Measurements from ENCODE around the gene AIFM3. TPM values are rescaled to one million over a fixed set of nuclear protein-coding genes. Genes with fewer than 3 reads are reported as not detected.

Gene AIFM3
- total and polyA plus RNA-seq, 2 of the 13 experiments (the other 11 are each of a cell fraction or from before 2014, with no cell fraction given): 9.0 to 15.3 TPM

DNA sequence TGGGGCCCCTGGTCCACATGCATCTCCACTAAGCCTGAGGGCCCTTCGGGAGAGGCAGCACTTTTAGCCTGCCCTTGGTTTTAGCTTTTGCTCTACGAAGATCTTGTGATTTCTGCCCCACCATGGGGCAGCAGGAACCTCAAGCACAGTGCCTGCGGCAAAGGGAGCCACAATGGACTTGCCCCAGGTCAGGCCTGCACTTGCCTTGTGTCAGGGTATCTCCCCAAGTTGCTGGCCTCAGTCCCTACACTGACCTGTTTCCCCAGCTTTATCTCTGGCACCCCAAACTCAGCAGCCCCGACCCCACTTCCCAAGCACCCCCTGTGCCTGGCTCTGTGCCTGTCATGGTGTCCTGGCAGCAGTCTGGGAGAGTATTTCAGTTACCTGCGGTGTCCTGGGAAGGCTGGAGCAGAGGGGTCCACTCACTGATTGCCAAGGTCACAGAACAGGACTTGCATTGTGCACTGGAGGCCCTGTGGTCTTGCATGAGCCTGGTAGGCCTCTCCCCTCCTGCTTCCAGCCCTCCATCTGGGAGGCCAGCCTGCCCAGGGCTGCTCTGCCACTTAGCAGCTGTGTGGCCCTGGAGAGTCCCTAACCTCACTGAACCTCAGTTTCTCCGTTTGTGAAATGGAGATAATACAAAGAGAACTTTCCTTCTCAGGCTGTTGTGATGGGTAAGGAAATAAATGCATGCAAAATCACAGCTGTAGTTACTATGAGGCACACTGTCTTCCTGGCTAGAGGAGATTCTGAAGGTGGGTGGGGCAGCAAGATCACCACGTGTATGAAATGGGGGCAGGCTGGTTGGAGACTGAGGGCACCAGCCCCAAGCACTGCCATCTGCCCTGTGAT lies 3.6 kb upstream of the AIFM3 start (continued):
- TF ChIP-seq ZNF569 (CRISPR knock-in tag; IDR thresholded peaks at IDR 0.05; ENCODE audit: borderline replicate concordance) (no peak), KLF12 (CRISPR knock-in tag; IDR thresholded peaks at IDR 0.05; ENCODE audit: borderline replicate concordance) (no peak), DPF2 (CRISPR knock-in tag; IDR thresholded peaks at IDR 0.05; ENCODE audit: borderline replicate concordance, low read depth) (peak; percentile 58; the same call in 1 of the 2 replicates), ZNF780A (CRISPR knock-in tag; IDR thresholded peaks at IDR 0.05) (no peak), JUNB (CRISPR knock-in tag; IDR thresholded peaks at IDR 0.05; ENCODE audit: borderline replicate concordance) (no peak), SNAI1 (CRISPR knock-in tag; IDR thresholded peaks at IDR 0.05; ENCODE audit: borderline replicate concordance) (no peak), ZNF572 (CRISPR knock-in tag; IDR thresholded peaks at IDR 0.05) (no peak), ZBTB26 (CRISPR knock-in tag; IDR thresholded peaks at IDR 0.05; ENCODE audit: borderline replicate concordance) (no peak), FOXK2 (IDR thresholded peaks at IDR 0.05) (no peak), ADNP (CRISPR knock-in tag; IDR thresholded peaks at IDR 0.05) (no peak), SOX13 (IDR thresholded peaks at IDR 0.05) (no peak), SOX13 (CRISPR knock-in tag; conservative IDR thresholded peaks at IDR 0.05 in 1 of 2, IDR thresholded peaks at IDR 0.05 in 1 of 2) (peak in 1 of 2 experiments; percentile 70; a peak in 2 of 4 replicates), BORCS8-MEF2B (CRISPR knock-in tag; IDR thresholded peaks at IDR 0.05) (peak; percentile 75; the same call in 1 of the 2 replicates), ZNF768 (CRISPR knock-in tag; IDR thresholded peaks at IDR 0.05) (peak; percentile 81; the same call in 1 of the 2 replicates), ZNF431 (CRISPR knock-in tag; IDR thresholded peaks at IDR 0.05; ENCODE audit: borderline replicate concordance, low read depth) (no peak), CHCHD3 (CRISPR knock-in tag; IDR thresholded peaks at IDR 0.05) (no peak)
- TF ChIP-seq, protein P1, sequence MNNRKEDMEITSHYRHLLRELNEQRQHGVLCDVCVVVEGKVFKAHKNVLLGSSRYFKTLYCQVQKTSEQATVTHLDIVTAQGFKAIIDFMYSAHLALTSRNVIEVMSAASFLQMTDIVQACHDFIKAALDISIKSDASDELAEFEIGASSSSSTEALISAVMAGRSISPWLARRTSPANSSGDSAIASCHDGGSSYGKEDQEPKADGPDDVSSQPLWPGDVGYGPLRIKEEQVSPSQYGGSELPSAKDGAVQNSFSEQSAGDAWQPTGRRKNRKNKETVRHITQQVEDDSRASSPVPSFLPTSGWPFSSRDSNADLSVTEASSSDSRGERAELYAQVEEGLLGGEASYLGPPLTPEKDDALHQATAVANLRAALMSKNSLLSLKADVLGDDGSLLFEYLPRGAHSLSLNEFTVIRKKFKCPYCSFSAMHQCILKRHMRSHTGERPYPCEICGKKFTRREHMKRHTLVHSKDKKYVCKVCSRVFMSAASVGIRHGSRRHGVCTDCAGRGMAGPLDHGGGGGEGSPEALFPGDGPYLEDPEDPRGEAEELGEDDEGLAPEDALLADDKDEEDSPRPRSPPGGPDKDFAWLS (CRISPR knock-in tag; IDR thresholded peaks at IDR 0.05; ENCODE audit: borderline replicate concordance): no peak
- TF ChIP-seq, protein P2, sequence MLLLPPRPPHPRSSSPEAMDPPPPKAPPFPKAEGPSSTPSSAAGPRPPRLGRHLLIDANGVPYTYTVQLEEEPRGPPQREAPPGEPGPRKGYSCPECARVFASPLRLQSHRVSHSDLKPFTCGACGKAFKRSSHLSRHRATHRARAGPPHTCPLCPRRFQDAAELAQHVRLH (CRISPR knock-in tag; IDR thresholded peaks at IDR 0.05; ENCODE audit: borderline replicate concordance, low read depth): no peak
- TF ChIP-seq, protein P3, sequence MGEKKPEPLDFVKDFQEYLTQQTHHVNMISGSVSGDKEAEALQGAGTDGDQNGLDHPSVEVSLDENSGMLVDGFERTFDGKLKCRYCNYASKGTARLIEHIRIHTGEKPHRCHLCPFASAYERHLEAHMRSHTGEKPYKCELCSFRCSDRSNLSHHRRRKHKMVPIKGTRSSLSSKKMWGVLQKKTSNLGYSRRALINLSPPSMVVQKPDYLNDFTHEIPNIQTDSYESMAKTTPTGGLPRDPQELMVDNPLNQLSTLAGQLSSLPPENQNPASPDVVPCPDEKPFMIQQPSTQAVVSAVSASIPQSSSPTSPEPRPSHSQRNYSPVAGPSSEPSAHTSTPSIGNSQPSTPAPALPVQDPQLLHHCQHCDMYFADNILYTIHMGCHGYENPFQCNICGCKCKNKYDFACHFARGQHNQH (CRISPR knock-in tag; IDR thresholded peaks at IDR 0.05): 0 out of 2 replicates have a peak, but pooled peaks have one; percentile 30
- TF ChIP-seq, protein P4, sequence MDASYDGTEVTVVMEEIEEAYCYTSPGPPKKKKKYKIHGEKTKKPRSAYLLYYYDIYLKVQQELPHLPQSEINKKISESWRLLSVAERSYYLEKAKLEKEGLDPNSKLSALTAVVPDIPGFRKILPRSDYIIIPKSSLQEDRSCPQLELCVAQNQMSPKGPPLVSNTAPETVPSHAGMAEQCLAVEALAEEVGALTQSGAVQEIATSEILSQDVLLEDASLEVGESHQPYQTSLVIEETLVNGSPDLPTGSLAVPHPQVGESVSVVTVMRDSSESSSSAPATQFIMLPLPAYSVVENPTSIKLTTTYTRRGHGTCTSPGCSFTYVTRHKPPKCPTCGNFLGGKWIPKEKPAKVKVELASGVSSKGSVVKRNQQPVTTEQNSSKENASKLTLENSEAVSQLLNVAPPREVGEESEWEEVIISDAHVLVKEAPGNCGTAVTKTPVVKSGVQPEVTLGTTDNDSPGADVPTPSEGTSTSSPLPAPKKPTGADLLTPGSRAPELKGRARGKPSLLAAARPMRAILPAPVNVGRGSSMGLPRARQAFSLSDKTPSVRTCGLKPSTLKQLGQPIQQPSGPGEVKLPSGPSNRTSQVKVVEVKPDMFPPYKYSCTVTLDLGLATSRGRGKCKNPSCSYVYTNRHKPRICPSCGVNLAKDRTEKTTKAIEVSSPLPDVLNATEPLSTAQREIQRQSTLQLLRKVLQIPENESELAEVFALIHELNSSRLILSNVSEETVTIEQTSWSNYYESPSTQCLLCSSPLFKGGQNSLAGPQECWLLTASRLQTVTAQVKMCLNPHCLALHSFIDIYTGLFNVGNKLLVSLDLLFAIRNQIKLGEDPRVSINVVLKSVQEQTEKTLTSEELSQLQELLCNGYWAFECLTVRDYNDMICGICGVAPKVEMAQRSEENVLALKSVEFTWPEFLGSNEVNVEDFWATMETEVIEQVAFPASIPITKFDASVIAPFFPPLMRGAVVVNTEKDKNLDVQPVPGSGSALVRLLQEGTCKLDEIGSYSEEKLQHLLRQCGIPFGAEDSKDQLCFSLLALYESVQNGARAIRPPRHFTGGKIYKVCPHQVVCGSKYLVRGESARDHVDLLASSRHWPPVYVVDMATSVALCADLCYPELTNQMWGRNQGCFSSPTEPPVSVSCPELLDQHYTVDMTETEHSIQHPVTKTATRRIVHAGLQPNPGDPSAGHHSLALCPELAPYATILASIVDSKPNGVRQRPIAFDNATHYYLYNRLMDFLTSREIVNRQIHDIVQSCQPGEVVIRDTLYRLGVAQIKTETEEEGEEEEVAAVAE (CRISPR knock-in tag; IDR thresholded peaks at IDR 0.05; ENCODE audit: borderline replicate concordance): no peak
